GM19035 (cell line): ENCODE data around the gene ESM1.
"Not testable (repeated sequence)": the region's sequence is repeated elsewhere in the genome, so short reads cannot be mapped to it uniquely, and the experiment has no call there.

Experiments
- ATAC-seq: cut with Tn5 transposase; IDR thresholded peaks from one replicate; pipeline ENCODE4 v1.9.1; 2021; ENCODE audit not compliant: unreplicated experiment

Gene ESM1, protein sequence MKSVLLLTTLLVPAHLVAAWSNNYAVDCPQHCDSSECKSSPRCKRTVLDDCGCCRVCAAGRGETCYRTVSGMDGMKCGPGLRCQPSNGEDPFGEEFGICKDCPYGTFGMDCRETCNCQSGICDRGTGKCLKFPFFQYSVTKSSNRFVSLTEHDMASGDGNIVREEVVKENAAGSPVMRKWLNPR

DNA sequence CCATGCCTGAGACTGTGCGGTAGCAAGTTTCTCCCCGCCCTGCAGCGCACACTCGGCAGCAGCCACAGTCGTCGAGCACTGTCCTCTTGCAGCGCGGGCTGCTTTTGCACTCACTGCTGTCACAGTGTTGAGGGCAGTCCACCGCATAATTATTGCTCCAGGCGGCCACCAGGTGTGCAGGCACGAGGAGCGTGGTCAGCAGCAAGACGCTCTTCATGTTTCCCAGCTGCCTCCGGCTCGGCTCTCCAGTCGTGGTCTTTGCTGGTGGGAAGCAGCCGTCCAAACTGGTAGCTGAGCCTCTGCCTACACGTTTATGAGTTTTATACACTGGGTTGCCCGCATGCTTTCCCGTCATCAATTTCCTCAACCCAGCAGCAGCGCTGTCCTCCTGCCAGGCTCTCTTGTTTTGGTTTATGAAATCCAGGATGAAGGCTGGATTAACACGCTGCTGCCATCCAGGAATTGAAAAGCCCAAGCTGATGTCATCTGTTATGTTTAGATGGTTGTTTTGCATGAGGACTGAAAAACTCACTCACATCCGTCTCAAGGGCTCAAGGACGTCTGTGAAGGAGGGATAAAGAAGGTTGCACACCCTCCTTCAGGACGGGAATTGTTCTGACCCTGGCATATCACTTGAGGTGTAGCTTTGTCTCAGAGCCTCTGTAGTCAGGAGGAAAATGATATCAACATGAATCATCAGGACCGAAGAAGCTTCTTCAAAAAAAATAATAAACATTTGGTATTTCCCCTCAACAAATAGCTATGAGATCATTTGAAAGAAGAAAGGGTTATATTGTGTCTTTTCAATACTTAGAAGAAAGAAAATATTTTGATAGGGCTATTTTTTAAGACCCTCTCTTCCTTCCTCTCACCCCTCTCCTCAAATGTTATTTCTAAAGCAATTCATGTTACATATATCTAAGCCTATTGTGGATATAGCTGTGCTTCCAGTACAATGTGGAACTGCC lies at the start of gene ESM1:
ESM1 (minus strand) TSS at position 293 of the 968 bp plus-strand sequence; CDS start at position 217, 76 bp downstream.
- no peak for ATAC-seq

DNA sequence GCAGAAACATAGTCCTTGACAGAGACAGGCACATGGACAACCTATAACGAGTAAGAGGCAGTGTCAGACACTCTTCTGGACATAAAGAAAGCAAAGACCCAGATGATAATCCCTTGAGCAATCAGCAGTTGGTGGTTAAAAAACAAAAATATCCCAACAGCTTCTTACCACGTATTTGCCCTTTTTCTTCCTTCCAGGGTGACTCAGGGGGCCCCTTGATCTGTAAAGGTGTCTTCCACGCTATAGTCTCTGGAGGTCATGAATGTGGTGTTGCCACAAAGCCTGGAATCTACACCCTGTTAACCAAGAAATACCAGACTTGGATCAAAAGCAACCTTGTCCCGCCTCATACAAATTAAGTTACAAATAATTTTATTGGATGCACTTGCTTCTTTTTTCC lies 48.2 kb upstream of the ESM1 start:
- no peak for ATAC-seq

DNA sequence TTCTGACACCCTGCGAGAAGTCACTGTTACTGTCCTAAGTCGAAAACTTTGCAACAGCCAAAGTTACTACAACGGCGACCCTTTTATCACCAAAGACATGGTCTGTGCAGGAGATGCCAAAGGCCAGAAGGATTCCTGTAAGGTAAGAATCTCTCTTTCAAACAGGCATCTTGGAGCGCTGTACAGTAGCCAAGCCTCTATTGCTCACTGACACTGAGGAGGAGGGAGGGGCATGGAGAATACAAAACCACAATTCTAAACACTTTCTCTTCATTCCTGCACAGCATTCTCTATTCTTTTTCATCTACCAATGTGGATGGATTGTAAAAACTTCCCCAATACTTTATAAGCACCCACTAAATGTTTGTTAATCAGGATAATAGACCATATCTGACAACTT lies 46.1 kb upstream of the ESM1 start:
- ATAC-seq = no peak

DNA sequence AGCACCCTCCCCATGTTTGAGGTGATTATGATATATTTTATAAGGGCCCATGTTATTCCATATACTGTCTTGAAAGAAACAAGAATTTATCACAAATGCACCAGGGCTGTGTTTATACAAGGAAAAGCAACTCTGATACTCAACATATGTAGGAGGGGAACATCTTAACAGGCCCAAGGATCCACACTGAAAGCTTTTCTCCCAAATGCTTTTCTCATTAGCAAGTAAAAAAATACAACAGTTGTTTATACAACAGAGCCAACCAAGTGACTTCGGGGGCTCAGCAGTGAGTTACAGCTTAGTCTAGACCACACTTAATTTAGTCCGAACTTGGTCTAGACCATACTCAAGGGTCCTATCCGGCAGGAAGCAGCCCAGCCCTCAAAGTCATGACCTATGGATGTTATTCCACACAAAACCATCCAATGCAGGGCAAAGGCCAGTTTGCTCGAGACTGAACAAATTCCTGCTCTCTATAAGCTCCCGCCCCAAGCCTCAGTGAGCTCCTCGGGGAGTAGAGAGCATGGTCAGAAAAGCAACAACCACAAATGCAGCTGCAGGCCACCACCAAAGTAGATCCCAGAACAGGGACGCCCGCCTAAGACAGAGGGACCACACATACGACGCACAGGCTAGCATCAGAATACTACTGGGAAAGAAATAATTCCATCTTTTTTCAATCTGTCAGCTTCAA lies 45.4 kb upstream of the ESM1 start:
- no peak for ATAC-seq

DNA sequence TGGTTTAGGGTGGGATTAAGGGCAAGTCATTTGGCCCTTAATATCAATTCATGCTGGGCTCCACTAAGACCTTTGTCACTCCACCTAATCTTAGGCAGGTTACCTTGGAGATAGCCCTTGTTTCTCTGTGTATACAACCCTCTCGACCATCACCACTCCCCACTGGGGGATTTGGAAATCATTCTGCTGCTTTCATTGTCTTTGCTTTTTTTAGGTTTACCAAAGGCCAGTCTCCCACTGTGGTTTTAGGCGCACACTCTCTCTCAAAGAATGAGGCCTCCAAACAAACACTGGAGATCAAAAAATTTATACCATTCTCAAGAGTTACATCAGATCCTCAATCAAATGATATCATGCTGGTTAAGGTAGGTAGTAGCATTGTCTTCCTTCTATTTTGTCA lies 44.8 kb upstream of the ESM1 start:
- no peak for ATAC-seq

DNA sequence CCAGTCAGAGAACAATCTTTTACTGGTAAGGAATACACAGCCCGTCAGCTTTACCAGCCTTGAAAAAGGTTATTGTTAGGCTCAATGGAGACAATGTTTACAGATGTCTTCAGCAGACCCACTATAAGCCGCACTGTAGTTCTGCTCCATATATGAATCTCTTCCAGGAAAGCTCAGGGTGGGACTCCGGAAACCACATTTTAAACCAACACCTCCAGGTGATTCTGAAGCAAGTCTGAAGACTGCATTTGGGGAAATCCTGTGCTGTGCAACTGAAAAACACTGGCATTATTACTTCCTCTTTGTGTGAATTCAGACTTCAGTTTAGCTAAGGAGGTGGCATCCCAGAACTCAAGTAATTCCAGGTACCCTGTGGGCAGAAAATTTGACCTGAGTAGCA lies 42.2 kb upstream of the ESM1 start:
- no peak for ATAC-seq

DNA sequence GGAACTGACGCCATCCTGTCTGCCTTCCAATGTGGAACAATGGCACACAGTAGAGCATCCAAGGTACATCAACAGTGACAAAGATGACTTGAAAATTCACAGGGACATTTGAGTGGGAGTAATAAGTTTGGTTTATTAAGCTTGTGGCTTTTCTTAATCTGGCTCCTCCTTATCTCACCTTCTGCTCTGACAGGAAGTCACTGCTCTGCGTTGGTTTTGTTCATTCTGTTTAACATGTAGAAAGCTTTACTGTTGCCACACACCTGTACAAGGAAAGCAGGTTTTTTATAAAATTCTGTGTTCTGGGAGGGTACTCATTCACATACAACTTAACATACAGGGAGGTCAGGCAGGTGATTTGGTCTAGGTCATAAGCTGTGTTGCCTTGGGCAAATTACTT lies 37.1 kb upstream of the ESM1 start:
- ATAC-seq = no peak

DNA sequence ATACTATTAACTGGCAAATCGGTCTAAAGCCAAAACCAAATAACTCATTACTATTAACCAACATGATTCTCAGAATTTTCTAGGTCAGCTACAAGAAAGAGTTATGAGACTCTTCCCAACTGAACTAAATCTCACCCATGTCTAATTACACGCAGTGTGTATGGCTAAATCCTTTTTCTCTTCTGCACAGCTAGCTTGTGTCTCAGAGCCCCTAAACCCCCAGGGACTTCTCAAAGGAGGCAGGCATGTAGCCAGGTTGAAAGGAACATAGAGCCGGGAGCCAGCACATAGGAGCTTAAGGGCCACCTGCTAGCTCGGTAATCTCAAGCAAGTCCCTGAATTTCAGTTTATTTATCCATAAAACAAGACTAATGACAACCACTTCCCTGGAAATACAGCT lies 36.4 kb upstream of the ESM1 start:
- ATAC-seq = no peak

DNA sequence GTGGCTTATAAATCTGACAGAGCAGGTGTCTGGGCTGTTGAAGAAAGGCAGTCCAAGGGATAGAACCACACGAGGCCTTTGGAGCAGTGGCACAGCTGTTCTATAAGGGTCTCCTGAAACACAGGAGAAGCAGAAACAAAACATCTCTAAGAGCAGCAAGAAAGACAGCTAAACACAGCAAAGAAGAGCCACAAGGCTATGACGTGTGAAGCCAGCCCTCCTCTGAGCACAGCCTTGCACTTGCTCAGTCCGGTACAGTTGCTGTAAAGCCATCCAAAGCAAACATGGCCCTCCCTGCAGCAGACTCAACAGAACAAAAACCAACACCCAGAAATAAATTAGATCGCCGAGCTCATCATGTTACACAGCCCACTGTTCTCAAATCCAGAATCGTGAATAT lies 36.0 kb upstream of the ESM1 start:
- ATAC-seq = no peak

DNA sequence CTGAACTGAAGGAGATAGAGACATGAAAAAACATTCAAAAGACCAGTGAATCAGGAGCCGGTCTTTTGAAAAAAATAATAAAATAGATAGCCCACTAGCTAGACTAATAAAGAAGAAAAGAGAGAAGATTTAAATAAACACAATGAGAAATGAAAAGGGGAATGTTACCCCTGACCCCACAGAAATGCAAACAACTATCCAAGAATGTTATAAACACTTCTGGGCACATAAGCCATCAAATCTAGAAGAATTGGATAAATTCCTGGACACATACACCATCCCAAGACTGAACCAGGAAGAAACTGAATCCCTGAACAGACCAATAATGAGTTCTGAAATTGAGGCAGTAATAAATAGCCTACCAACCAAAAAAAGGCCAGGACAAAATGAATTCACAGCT lies 24.8 kb upstream of the ESM1 start:
- not testable (repeated sequence) for ATAC-seq

DNA sequence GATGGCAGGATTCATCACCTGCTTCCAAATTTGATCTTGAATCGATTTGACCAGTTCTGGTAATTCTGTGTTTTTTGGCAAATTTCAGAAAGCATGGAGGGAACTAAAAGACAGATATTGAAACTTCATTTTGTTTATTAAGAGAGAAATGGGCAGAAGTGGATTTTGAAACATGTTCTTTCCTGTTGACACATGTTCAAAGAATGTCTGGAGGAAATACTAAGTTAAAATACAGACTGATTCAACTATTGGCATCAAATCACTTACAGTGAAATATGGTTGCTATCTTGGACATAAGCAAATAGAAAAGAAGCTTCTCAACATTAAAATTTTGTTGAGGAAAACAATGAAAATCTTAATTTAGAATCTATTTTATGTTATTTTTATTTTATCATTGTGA lies 19.3 kb upstream of the ESM1 start:
- ATAC-seq = no peak

DNA sequence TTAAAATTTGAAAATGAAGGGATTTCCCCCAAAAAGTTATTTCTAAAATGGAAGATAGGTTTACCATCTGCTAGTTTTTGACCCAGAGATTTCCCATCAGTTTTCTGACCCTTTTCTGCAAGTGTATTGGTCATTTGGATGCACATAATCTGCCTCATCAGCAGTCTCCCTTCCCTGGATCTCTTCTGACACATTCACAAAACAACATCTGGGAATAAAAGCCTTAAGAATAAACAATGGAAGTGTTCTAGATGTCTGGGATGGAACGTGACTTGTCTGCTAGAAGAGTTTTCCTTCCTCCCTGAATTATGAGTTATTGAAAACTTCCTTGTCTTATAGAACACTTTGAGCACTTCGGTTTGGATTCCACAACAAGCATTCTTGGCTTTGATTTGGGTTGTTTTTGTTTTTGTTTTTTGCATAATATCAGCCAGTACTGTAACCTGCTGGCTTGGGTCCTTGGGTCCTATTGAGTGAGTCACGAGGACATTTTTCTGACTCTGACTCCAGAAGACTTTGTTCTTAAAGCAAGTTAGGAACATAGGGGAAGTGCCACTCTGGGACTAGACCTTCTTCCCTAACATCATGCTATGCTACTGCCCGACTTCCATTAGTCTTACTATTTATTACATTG lies 18.2 kb upstream of the ESM1 start:
- no peak for ATAC-seq

DNA sequence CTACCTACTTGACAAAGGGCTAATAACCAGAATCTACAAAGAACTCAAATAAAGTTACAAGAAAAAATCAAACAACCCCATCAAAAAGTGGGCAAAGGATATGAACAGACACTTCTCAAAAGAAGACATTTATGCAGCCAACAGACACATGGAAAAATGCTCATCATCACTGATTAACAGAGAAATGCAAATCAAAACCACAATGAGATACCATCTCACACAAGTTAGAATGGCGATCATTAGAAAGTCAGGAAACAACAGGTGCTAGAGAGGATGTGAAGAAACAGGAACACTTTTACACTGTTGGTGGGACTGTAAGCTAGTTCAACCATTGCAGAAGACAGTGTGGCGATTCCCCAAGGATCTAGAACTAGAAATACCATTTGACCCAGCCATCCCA lies 16.8 kb upstream of the ESM1 start:
- not testable (repeated sequence) for ATAC-seq

DNA sequence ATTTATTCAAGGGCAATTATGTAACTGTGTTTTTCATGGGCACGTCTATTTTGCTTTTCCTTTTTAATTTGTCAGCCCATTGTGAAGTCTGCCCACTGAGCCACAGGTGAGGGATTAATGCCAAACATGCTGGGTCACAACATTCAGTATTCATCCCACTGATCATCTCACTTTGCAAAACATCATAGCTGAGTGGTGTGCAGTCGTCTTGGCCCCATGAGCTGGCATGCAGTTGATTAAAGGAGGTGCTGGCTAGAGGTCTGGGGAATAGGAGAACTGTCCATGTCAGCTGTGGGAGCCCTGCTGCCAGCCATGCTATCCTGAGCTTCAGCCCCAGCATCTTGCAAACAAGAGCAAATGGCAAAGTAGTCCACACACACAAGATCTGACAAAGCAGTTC lies 11.7 kb upstream of the ESM1 start:
- ATAC-seq = no peak

DNA sequence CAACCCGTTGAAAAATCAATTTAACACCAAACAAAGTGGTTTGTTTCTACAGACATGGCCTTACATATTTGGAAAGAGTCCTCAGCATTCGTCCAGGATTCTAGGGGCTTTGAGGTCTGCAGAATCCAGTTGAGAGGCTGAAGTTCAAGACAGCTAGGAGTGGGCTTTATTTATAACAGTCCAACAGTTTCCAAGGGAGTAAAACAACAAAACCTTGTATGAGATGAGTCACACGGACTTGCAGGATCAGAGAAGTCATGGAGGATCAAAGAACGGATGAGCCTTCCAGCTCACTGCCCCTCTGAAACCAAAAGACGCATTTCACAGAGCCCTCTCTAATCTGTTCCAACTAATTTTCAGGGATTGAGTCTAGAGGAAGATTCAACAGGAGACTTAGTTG lies 11.1 kb upstream of the ESM1 start:
- ATAC-seq = no peak

DNA sequence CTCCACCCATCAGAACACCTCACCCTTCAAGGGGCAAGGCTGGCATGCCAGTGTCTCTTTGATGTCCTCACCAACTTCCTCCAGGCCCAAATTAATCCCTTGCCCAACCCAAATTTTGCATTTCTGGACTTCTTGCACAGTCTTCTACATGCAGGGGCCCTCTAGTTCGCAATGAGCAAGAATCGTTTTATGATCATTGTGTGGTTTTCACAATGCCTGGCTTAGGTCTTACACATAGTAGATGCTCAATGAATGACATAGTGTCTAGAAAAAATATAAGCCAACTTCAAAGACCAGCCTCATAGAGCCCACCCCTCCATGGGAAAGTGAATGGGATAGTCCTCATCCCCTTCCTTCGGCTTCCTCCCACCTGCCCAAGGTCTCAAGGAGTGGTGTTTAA lies 9.8 kb upstream of the ESM1 start:
- no peak for ATAC-seq

DNA sequence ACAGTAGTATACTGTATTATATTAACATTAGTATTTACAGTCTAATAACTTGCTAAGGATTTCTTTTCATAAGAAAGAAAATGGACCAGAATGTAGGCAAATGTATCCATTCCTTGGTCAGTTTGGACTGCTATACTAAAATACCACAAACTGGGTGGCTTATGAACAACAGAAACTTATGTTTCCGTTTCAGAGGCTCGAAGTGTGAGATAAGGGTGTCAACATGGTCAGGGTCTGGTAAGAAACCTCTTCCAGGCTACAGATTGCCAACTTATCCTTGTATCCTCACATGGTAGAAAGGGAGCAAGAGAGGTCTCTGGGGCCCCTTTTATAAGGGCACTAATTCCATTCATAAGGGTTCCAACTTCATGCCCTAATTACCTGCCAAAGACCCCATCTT lies 9.2 kb upstream of the ESM1 start:
- no peak for ATAC-seq

DNA sequence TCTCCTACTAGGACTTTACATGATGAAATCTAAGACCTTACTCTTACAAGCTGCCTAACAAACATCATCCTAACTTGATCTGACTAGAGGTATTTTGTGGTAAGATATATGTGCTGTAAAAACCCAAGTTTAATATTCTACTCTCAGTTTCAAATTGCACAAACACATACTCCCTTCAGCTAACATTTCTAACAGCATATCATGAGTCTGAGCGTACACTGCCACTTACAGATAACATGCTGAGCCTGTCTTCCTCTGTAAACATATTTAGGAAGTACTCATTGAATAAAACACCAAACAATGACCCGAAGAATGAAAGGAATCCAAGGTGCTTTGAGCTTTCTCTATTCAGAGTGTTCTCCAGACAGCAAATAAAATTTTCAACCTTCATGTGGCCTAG lies 7.9 kb upstream of the ESM1 start:
- no peak for ATAC-seq

DNA sequence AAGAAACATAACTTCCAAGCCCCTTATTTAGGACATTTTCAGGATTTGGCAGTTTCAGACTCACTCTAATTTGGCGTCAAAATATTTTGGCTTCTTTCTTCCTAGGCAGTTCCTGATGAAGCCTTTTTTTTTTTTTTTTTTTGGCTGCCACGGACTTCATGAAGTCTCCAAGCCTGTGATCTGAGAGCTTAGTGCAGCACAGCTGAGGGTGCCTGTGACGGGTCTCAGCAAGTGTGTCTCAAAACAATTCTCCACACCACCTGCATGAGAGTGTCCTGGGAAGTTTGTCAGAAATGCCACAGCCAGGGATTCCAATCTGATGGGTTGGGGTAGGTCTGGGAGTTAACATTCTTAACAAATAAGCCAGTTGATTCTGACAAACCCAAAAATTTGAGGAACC lies 6.0 kb upstream of the ESM1 start:
- no peak for ATAC-seq

DNA sequence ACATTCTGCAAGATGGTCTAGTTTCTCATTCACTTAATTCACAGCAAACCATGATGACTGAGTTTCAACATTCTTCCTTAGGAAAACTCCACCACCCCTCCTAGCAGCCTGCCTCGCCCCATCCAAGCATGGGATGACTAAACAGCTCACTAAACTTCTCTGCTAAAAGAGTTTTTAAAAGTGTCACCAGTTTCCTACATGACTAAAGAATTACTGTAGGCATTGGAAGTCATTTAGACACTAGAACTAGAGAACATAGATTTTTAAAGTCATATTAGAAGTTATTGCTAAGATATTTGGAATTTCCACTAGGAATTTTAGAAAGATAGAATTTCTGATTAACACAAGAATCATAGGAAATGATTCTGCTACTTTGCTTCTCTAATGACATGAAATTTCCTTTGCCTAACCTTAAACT lies 5.5 kb upstream of the ESM1 start:
- ATAC-seq = no peak

DNA sequence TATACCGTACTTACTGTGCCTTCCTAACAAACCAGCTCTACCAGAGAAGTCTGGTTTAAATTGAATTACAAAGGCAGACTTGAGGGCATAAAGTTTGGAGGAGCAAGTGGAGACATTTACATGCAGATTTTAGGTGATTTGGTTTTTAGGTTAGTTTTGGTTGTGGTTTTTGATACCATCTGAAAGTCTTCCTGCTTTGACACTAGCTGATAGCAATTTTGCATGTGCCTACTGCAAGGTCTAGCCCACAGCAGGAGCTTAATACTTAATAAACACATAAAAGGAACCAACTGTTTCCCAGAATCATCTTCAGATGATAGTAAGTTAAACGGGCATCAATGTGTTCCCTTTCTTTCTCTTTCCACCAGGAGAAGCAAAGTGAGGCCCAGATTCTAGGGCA lies 3.4 kb upstream of the ESM1 start:
- no peak for ATAC-seq
